ENCODE measurements around the gene SLC19A1.

Gene SLC19A1

DNA sequence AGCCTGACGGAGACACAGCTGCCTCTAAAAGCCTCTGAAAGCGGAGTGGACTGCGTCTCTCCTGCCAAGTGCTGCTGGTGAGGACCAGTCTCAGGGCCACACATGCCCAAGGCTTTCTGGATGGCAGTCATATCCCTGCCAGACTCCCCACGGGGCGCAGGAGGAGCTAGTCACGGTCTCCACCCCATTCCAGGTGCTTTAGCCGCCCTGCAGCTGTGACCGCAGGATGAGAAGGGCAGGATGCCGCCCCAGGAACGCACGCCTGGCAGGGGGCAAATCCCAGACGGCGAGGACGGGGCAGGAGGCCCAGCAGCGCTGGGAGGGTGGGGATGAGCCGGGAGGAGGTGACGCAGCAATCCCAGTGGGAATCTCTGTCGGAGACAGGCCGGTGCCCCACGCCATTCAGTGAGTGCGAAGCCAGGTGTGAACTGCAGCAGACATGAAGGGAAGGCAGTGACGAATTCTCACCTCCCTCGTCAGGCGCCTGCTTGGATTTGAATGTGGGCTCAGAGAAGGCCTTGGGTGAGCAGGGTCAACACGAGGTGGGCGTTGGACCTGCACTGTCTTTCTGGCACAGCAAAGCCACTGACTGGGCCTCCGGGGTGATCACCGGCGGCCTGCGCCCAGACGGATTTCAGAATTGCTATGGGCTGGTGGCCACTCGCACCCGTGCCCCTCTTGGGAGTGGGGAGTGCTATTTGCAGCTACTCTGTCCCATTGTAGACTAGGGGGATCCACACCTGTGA lies 38.5 kb upstream of the SLC19A1 start:
- TF ChIP-seq, protein P1, sequence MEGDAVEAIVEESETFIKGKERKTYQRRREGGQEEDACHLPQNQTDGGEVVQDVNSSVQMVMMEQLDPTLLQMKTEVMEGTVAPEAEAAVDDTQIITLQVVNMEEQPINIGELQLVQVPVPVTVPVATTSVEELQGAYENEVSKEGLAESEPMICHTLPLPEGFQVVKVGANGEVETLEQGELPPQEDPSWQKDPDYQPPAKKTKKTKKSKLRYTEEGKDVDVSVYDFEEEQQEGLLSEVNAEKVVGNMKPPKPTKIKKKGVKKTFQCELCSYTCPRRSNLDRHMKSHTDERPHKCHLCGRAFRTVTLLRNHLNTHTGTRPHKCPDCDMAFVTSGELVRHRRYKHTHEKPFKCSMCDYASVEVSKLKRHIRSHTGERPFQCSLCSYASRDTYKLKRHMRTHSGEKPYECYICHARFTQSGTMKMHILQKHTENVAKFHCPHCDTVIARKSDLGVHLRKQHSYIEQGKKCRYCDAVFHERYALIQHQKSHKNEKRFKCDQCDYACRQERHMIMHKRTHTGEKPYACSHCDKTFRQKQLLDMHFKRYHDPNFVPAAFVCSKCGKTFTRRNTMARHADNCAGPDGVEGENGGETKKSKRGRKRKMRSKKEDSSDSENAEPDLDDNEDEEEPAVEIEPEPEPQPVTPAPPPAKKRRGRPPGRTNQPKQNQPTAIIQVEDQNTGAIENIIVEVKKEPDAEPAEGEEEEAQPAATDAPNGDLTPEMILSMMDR (IDR thresholded peaks at IDR 0.05; ENCODE audit: low read depth, low read length): no peak
- no peak overlapping the region for H3K4me3 ChIP-seq (ENCODE audit: low read depth, low read length)

DNA sequence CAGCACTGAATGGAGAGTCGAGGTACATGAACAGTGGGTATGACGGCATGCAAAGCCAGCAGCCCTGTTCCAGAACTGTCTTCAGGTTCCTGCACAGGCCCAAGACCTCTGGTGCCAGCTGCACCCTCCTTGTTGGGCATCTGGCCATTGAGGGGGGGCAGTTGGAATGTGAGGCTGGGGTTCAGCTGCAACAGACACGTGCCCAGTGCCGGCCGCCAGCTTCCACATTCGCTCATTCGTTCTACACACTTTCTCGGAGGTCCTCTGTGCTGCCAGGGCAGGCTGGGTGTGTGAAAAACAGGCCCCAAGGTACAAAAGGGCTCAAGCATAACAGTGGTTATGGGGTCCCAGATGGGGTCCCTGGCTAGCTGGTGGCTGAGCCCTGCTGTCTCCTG lies 37.9 kb upstream of the SLC19A1 start:
- TF ChIP-seq, protein P1 (IDR thresholded peaks at IDR 0.05; ENCODE audit: low read depth, low read length): no peak
- no peak overlapping the region for H3K4me3 ChIP-seq (ENCODE audit: low read depth, low read length)

DNA sequence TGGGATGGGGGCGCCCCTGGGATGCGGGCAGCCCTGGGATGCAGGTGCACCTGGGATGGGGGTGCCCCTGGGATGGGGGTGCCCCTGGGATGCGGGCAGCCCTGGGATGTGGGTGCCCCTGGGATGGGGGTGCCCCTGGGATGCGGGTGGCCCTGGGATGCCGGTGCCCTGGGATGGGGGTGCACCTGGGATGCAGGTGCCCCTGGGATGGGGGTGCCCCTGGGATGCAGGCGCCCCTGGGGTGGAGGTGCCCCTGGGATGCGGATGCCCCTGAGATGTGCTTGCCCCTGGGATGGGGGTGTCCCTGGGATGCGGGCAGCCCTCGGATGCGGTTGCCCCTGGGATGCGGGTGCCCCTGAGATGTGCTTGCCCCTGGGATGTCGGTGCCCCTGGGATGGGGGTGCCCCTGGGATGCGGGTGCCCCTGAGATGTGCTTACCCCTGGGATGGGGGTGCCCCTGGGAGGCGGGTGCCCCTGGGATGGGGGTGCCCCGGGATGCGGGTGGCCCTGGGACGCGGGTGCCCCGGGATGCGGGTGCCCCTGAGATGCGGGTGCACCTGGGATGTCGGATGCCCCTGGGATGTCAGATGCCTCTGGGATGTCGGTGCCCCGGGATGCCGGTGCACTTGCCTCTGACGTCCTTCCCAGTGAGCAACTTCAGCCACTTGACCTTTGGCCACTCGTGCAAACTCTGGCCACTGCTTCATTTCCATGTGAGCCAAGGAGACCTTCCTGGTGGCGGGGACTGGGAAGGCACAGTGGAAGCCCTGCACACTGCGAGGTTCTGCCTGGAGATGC lies 37.3 kb upstream of the SLC19A1 start:
- TF ChIP-seq, protein P1 (IDR thresholded peaks at IDR 0.05; ENCODE audit: low read depth, low read length): no peak
- H3K4me3 ChIP-seq (ENCODE audit: low read depth, low read length): no peak overlapping the region

DNA sequence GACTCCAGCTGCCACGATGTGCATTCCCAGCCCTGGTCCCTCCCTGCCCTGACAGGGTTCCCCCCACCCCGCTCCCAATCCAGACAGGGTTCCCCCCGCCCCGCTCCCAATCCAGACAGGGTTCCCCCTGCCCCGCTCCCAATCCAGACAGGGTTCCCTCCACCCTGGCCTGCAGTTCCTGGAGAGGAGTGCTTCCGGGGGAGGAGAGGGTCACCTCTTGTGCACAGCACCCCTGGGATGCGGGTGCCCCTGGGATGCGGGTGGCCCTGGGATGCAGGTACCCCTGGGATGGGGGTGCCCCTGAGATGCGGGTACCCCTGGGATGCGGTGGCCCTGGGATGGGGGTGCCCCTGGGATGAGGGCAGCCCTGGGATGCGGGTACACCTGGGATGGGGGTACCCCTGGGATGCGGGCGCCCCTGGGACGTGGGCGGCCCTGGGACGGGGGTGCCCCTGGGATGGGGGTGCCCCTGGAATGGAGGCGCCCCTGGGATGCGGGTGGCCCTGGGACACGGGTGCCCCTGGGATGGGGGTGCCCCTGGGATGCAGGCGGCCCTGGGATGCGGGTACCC lies 36.7 kb upstream of the SLC19A1 start:
- TF ChIP-seq, protein P1 (IDR thresholded peaks at IDR 0.05; ENCODE audit: low read depth, low read length): no peak
- no peak overlapping the region for H3K4me3 ChIP-seq (ENCODE audit: low read depth, low read length)

DNA sequence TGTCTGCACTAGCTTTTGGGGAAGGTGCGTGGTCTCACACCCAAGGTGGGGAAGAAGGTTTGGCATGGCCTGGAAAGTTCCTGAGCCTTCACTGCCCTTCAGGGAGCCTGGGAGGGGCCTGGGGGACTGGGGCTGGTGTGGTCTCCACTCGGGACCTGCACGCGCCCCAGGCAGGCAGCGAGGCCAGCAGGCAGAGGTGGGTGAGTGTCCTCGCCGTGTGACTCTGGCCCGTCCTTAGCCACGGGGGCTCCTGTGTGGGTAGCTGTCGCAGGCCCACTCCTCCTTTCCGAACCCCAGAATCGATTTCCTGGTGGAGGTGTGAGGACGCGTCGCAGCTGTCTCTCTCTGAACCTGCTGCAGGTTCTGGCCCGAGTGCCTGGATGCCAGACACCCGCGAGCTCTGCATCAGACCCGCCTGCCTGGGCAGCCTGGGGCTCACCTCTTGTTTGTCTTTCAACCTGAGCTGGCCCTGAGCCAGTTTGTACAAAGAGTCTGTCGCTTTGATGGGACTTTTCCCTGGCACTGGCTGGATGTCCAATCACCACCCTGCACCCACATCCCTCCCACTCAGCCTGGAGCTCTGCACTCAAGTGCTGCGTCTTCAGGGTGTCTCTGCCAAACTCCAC lies 36.0 kb upstream of the SLC19A1 start:
- TF ChIP-seq, protein P1 (IDR thresholded peaks at IDR 0.05; ENCODE audit: low read depth, low read length): no peak
- no peak overlapping the region for H3K4me3 ChIP-seq (ENCODE audit: low read depth, low read length)

DNA sequence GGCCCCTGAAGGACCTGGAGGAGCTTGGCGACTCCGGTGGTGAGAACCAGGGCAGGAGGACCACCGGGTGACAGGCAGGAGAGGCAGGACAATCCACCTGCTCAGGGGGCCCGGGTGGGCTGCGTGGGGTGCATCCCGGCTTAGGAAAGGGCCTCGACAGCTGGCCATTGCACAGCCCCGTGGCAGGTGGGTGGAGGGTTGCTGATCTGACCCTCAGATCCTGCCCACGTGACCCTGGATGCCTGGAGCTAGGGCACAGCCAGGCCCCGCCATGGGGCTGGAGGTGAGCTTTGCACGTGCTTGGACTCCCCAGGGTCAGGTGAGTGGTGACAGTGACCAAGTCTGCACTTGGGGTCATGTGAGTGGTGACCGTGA lies 35.5 kb upstream of the SLC19A1 start:
- no peak overlapping the region for H3K4me3 ChIP-seq (ENCODE audit: low read depth, low read length)
- TF ChIP-seq, protein P1 (IDR thresholded peaks at IDR 0.05; ENCODE audit: low read depth, low read length): no peak

All from WI38 (cell line).